ENCODE measurements around the gene TMEM92.

TMEM92 gene

DNA sequence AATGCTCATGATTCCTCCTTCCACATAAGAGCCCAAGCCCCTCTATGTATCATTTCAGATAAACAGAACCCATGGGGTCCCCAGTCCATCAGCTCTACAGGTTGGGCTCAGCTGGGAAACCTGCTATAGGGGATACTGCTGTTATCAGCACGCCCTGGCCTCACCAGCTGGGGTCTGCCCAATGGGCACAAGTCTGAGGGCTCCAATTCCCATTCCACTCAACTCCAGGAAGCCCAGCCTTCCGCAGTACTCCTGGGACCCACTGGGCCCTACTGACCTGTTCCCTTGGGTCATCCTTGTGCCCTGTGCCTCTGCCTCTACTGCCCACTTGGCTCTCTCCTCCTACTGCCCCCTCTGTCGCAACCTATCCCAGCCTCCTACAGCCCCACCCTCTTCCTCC, 55.5 kb downstream of the TMEM92 start:
- no peak for DNase-seq

GRCh38 chr17:50330151-50330775, 56.0 kb downstream of the TMEM92 start:
- DNase-seq, result no peak
